Mesenteric fat pad (tissue), 1 donor: Measurements from ENCODE around the gene IBA57. TPM values are rescaled to one million over a fixed set of nuclear protein-coding genes. Genes with fewer than 3 reads are reported as not detected.
"Not testable (repeated sequence)": the region's sequence is repeated elsewhere in the genome, so short reads cannot be mapped to it uniquely, and the experiment has no call there.

ENCODE experiments used
- DNase-seq: peaks from one replicate; pipeline ENCODE4 v3.0.0-alpha.2; 2020; ENCODE audit warnings: low spot score
- total RNA-seq: library from RNA; stranded (reverse); fragmentation: NEBNext Ultra II Directional; extraction: Animal tissue kit (Norgen Biotek cat#: 25700); gene quantifications from one replicate; pipeline ENCODE4 v1.2.1, GENCODE V29; 2021
- donor health status: DM: yes; HTN: yes; CAD: no.

The IBA57 gene
- total RNA-seq, 1 donor from 2014 or later, result 7.5 TPM

- DNase-seq, result peak; percentile 88
These were observed 58.9 kb downstream of the IBA57 start for GRCh38 chr1:228224198-228225164.

DNA sequence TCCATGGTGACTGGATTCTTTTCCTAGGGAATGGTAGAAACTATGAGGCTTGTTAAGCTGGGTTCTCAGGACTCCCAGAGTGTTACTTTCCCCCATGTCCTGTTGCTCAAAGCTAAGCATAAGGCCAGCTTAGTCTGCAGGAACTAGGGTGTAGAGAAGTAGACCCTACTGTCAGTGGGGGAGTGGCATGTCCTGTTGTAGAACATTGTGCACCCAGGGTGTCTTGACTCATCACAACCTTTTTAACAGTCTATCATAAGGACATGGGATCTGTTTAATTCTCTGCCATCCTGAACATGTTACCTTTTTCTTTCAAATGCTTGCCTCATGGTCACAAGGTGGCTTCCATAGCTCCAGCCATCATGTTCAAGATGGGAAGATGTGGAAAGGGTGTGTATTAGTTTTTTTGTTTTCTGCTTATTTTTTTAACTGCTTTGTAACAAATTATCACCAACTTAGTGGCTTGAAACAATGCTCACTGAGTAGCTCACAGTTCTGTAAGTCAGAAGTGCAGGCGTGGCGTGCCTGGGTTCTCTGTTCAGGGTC lies 59.6 kb downstream of the IBA57 start:
- DNase-seq, result no peak

- DNase-seq, result no peak
These were observed 60.1 kb downstream of the IBA57 start for GRCh38 chr1:228225740-228226139.

DNA sequence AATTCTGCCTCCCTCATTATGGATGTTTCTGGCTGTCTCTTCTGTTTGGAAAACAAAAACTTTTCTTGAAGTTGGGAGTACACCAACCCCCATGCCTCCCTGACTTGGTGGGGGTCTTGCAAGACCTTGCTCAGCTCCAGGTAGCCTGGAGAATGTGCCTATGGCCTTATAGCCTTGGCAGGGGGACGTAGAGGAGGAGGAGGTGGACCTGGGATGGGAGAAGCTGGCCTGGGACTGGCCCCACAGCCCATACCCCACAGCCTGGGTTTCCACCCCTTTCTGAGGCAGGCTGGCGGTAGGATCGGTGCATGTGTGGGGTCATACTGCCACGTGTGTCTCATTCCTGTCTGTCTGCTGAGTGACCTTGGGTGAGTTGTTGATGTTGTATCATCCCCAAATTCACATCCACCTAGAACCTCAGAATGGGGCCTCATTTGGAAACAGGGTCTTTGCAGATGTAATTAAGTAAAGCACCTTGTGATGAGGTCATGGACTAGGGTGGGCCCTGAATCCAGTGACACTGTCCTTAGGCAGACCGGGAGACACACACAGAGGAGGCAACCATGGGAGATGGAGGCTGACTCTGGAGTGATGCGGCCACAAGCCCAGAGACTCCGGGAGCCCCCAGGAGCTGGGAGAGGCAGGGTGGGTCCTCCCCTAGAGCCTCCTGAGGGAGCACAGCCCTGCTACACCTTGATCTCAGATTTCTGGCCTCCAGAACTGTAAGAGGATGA lies 60.7 kb downstream of the IBA57 start:
- DNase-seq, result no peak

DNA sequence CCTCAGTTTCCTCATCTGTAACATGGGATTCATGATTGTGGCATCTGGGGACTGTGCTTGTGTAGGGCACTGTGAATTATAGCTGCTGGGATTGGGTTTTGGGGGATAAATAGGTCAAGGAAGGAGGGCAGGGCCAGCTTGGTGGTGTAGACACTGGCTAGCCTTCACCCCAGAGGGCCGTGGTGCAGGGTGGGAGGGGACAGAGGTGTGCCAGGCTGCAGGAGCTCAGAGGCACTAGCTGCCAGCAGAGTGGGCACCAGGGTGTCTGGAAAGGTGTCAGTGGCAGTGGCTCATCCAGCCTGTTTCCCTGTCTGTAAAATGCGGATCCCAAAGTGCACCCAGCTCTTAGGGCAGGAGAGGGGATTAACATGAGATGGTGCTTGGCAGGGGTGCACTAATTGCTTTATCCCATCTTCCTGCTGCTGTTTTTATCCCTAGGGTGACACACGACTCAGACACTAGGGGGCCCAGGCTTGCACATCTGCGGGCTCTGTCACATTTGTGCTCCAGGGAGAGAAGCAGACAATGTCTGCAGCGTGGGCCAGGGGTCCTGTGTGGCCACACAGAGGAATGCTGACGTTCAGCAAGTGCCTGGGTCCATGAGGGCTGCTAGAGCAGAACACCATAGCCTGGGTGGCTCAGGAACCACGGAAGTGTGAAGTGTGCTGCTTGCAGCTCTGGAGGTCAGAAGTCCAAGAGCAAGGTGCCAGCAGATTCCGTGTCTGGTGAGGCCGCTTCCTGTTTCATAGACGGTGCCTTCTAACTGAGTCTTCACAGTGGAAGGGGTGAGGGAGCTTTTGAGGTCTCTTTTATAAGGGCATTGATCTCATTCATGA lies 61.6 kb downstream of the IBA57 start:
- DNase-seq, result no peak

GRCh38 chr1:228228147-228228546 lies 62.5 kb downstream of the IBA57 start:
- not testable (repeated sequence) for DNase-seq

- no peak for DNase-seq
These were observed 63.0 kb downstream of the IBA57 start for GRCh38 chr1:228228601-228229074.

DNA sequence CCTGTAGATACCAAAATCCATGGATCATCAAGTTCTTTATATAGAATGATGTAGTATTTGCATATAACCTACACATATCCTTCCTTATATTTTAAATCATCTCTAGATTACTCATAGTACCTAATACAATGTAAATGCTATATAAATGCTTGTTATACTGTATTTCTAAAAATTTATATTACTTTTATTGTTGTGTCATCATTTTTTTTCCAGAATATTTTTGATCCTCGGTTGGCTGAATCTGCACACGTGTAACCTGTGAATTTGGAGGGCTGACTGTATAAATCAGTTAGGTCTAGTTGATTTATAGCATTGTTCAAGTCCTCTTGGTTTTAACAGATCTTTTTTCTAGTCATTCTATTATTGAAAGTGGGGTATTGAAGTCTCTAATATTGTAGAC lies 65.6 kb downstream of the IBA57 start:
- no peak for DNase-seq

Other genes starting within 250 kb of the IBA57 start
- 1.3 TPM for gene WNT9A, start 217.9 kb upstream of the IBA57 start, total RNA-seq
- gene WNT3A, start 158.8 kb upstream of the IBA57 start, total RNA-seq, result not detected
- gene ARF1, start 83.1 kb upstream of the IBA57 start, total RNA-seq, result 352 TPM
- 5.6 TPM for gene C1orf35, start 62.5 kb upstream of the IBA57 start, total RNA-seq
- 38.9 TPM for gene MRPL55, start 56.5 kb upstream of the IBA57 start, total RNA-seq
- 220 TPM for gene GUK1, start 25.5 kb upstream of the IBA57 start, total RNA-seq
- 2.6 TPM for gene GJC2, start 15.9 kb upstream of the IBA57 start, total RNA-seq
- gene OBSCN, start 42.2 kb downstream of the IBA57 start, total RNA-seq, result 3.7 TPM
- gene TRIM11, start 241.0 kb downstream of the IBA57 start, total RNA-seq, result 12.2 TPM